ENCODE results near the gene TMEM198. TPM values are rescaled to one million over a fixed set of nuclear protein-coding genes. Genes with fewer than 3 reads are reported as not detected.

The TMEM198 gene
- total RNA-seq, 3 donors from 2014 or later, result 3.6 to 4.8 (median 4.3) TPM

DNA sequence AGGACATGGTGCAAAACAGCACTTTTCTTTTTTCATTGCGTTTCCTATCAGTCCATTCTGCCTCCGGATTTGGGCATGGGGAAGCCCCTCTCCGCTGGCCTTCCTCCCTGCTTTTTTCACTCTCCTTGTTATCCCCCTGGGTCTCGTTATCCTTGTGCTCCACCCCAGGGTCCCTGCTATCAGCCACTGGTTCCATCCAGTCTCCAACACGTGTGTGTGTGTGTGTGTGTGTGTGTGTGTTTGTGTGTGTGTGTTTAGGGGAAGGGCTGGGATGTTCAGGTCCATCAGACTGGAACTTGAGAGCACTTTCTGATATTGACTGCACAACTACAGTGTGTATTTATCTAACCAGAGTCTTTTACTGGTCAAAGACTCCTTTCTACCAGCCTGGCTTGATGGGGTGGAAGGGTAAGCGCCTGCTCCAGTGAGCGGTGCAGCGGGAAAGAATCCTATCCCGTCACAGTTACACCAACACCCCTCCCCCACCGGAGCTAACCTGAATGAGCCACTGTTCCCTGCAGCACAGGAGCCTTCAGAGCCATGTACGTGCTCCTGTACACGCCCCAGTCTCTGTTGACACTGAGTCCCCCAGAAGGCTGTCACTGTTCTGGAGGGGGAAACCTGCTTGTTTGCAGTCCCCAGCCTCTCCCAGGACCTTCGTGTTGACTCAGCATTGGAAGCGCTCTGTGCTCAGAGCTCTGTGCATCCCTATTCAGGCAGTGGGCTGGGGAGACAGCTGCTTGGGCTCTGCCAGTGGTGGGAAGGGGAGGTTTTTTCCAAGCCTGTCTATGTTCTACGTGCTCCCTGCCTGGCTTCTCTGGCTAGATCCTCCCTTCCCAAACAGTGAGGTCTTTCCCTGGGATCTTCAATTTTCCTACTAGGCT lies 32.9 kb downstream of the TMEM198 start:
- peaks cover 33% of the 10 kb centered on the region for H3K27me3 Mint-ChIP-seq (ENCODE audit: low read depth)

GRCh38 chr2:219578811-219579613 lies 35.2 kb downstream of the TMEM198 start:
- H3K4me1 Mint-ChIP-seq (ENCODE audit: low read depth), result no peaks in the 10 kb centered on the region
- DNase-seq (no peak), ATAC-seq (no peak)
- H3K4me3 Mint-ChIP-seq, result no peak overlapping the region
- peaks cover 16% of the 10 kb centered on the region for H3K27me3 Mint-ChIP-seq (ENCODE audit: low read depth)
- no peaks in the 10 kb centered on the region for H3K9me3 Mint-ChIP-seq
- no peaks in the 10 kb centered on the region for H3K36me3 Mint-ChIP-seq (ENCODE audit: insufficient read depth)

More for the DNA sequence above, 32.9 kb downstream of the TMEM198 start:
- Mint-ChIP-seq H3K9me3 (no peaks in the 10 kb centered on the region), H3K4me3 (no peak overlapping the region), H3K4me1 (ENCODE audit: low read depth) (no peaks in the 10 kb centered on the region), H3K36me3 (ENCODE audit: insufficient read depth) (no peaks in the 10 kb centered on the region)
- ATAC-seq, result no peak
- no peak for DNase-seq

DNA sequence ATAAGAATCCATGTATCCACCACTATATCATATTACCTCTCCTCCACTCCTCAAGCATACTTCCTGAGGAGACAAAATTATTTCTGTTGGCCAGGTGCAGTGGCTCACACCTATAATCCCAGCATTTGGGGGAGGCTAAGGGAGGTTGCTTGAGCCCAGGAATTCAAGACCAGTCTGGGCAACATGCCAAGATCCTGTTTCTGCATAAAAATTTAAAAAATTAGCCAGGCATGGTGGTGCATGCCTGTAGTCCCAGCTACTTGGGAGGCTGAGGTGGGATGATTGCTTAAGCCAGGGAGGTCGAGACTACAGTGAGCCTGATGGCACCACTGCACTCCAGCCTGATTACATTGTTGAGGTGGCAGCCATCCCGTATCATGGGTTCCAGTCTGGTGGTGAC lies 37.5 kb downstream of the TMEM198 start:
- Mint-ChIP-seq H3K36me3 (ENCODE audit: insufficient read depth) (no peaks in the 10 kb centered on the region), H3K9me3 (no peaks in the 10 kb centered on the region), H3K27me3 (ENCODE audit: low read depth) (peaks cover 16% of the 10 kb centered on the region), H3K4me3 (no peak overlapping the region), H3K4me1 (ENCODE audit: low read depth) (no peaks in the 10 kb centered on the region)
- DNase-seq (no peak), ATAC-seq (no peak)

DNA sequence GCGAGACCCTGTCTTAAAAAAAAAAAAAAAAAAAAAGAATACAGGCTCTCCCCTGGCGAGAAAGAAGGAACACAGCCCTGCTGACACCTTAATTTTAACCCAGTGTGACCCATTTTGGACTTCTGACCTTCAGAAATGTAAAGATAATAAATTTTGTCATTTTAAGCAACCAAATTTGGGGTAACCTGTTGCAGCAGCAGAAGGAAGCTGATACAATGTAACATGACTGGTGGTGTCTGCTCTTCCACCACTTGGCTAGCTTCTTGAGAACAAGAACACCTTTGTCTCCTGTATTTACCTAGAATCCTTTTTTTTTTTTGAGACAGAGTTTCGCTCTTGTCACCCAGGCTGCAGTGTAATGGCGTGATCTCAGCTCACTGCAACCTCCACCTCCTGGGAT lies 47.3 kb downstream of the TMEM198 start:
- no peak for ATAC-seq
- DNase-seq, result no peak
- no peaks in the 10 kb centered on the region for H3K9me3 Mint-ChIP-seq

GRCh38 chr2:219592736-219593135 lies 48.9 kb downstream of the TMEM198 start:
- no peak overlapping the region for H3K4me3 Mint-ChIP-seq

More for the DNA sequence above, 47.3 kb downstream of the TMEM198 start:
- Mint-ChIP-seq H3K36me3 (ENCODE audit: insufficient read depth) (no peaks in the 10 kb centered on the region), H3K4me3 (no peak overlapping the region), H3K4me1 (ENCODE audit: low read depth) (no peaks in the 10 kb centered on the region), H3K27me3 (ENCODE audit: low read depth) (peaks cover 14% of the 10 kb centered on the region)

DNA sequence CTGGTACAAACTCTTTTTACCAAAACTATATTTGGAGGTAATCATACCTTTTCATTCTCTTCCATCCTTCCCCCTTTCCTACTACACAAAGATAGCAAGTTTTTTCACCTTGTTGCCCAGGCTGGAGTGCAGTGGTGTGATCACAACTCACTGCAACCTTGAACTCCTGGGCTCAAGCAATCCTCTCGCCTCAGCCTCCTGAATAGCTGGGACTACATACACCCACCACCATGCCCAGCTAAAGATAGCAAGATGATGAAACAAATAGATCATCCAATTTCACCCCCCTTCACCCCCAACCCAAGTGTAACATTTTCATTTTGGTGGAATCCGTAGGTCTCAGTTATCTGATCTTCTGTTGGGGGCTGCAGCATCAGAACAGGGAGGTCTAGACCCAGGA lies 49.3 kb downstream of the TMEM198 start:
- peaks cover 9% of the 10 kb centered on the region for H3K4me1 Mint-ChIP-seq (ENCODE audit: low read depth)
- no peak overlapping the region for H3K4me3 Mint-ChIP-seq
- H3K27me3 Mint-ChIP-seq (ENCODE audit: low read depth), result peaks cover 9% of the 10 kb centered on the region
- ATAC-seq, result no peak
- H3K9me3 Mint-ChIP-seq, result no peaks in the 10 kb centered on the region
- H3K36me3 Mint-ChIP-seq (ENCODE audit: insufficient read depth), result no peaks in the 10 kb centered on the region
- DNase-seq, result no peak

More at GRCh38 chr2:219592736-219593135, 48.9 kb downstream of the TMEM198 start:
- DNase-seq (no peak), ATAC-seq (no peak)
- Mint-ChIP-seq H3K9me3 (no peaks in the 10 kb centered on the region), H3K27me3 (ENCODE audit: low read depth) (peaks cover 9% of the 10 kb centered on the region), H3K36me3 (ENCODE audit: insufficient read depth) (no peaks in the 10 kb centered on the region), H3K4me1 (ENCODE audit: low read depth) (peaks cover 6% of the 10 kb centered on the region)

- no peaks in the 10 kb centered on the region for H3K9me3 Mint-ChIP-seq
- H3K27me3 Mint-ChIP-seq (ENCODE audit: low read depth), result peaks cover 6% of the 10 kb centered on the region
- peaks cover 2% of the 10 kb centered on the region for H3K36me3 Mint-ChIP-seq (ENCODE audit: insufficient read depth)
- peaks cover 18% of the 10 kb centered on the region for H3K4me1 Mint-ChIP-seq (ENCODE audit: low read depth)
- H3K4me3 Mint-ChIP-seq, result no peak overlapping the region
- DNase-seq, result no peak
- ATAC-seq, result no peak
Measured at GRCh38 chr2:219595256-219595655, 51.4 kb downstream of the TMEM198 start.

DNA sequence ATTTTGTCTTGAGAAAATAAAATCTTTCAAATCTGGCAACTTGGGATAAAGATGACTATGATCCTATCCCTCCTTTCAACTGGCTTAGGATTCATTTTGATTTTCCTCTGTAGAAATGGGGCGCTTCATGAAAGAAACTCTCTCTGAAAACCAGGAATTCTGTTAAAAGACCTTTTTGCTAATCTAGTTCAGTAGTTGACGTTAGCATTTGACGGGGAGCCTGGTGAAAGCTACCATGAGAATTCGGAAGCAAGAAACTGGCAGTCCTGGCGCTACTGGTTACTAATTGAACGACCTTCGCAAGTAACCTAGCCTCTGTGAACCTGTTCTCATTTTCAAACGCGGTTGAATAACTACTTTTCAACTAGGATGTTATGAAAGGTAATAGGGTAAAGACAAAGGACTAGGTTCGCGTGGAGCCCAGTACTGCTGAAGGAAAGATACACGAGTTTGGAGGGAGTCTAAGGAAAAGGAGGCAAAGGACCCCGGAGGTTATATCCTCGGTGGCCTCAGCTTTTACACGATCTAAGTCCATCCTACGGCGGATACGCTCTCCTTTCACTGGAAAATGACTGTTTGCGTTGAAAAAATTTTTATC lies 53.2 kb downstream of the TMEM198 start:
- no peaks in the 10 kb centered on the region for H3K9me3 Mint-ChIP-seq

DNA sequence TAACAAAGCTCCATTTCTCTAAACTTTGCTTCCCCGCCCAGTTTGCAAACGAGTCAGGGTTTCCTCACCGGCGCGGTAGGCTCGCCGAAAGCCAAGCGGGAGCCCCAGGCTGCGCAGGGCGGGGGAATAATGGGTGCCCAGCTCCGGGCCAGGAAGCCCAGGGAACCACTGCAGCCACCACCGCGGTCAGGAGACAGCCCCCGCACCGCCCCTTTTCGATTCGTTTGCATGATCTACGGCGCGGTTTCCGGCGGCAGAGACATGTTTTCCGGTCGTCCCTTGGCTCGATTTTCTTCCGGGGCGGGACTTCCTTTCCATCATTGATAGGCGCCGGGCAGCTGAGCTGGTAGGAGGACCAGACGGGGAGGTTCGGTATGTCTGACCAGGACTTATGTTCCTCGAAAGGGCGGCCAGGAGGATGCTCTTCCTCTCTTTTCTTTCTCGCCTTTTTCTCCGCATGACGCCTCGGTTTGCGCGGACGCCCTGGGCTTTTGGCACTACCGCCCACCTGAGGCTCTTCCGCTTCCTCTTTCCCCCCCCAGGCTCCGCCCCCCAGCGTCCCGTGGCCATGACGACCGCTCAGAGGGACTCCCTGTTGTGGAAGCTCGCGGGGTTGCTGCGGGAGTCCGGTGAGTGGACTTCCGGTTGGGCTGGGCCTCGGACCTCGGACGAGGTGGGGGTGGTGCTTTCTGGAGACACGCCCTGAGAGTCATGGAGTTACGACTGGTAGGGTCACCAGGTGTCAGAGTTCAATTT lies 53.9 kb downstream of the TMEM198 start, which contains the start of gene STK11IP:
TSS of gene STK11IP (plus strand) at position 306 of the 756 bp plus-strand sequence. CDS start at position 569, 263 bp downstream.
- DNase-seq (peak; percentile 81), ATAC-seq (peak; percentile 93 to 94)
- H3K4me3 Mint-ChIP-seq, result peak within 1 kb of the TSS; percentile 96
- H3K4me1 Mint-ChIP-seq (ENCODE audit: low read depth), result peaks cover 18% of the 10 kb centered on the region
- peaks cover 19% of the 10 kb centered on the region for H3K36me3 Mint-ChIP-seq (ENCODE audit: insufficient read depth)
- H3K9me3 Mint-ChIP-seq, result no peaks in the 10 kb centered on the region
- H3K27me3 Mint-ChIP-seq (ENCODE audit: low read depth), result peaks cover 6% of the 10 kb centered on the region

More for the DNA sequence above, 53.2 kb downstream of the TMEM198 start:
- Mint-ChIP-seq H3K4me1 (ENCODE audit: low read depth) (peaks cover 18% of the 10 kb centered on the region), H3K4me3 (peak overlapping the region; percentile 96), H3K36me3 (ENCODE audit: insufficient read depth) (peaks cover 13% of the 10 kb centered on the region), H3K27me3 (ENCODE audit: low read depth) (peaks cover 6% of the 10 kb centered on the region)
- DNase-seq (no peak), ATAC-seq (peak; percentile 1)

DNA sequence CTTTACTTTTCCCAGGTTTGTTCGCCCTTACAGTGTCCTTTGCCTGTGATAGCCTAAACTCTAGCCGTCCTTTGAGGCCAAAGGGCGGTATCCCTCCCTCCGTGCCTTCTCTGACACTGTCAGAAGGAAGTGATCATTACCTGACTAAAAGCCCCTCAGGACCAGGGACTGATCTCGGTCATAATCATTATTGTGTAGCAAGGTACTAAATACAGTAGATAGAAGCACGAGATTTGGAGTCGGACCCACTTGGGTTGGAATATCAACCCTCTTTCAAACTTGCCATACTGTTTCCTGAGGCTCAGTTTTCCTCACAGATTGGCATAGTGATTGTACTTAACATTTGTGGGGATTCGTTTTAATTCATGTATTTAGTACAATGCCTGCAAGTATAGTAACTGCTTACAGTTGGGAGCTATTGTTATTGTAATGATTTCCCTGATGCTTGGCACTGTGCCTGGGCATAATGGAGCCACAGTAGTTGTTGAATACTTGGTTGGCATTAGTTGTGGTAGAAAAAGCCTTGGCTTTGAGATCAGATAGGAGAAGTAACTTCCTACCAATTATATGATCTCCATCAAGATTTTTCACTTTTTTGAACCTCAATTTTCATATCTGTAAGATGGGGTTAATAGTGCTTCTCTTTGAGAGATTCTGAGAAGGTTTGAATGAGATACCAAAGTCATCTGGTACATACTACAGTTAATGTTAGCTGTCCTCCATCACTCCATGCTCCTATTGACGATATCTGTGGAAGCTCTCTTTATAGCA lies 54.7 kb downstream of the TMEM198 start:
- no peak for DNase-seq
- Mint-ChIP-seq H3K9me3 (no peaks in the 10 kb centered on the region), H3K4me3 (peak overlapping the region; percentile 96), H3K36me3 (ENCODE audit: insufficient read depth) (peaks cover 21% of the 10 kb centered on the region), H3K4me1 (ENCODE audit: low read depth) (peaks cover 18% of the 10 kb centered on the region), H3K27me3 (ENCODE audit: low read depth) (no peaks in the 10 kb centered on the region)
- no peak for ATAC-seq
